ENCODE data around the gene OPTC. TPM values are rescaled to one million over a fixed set of nuclear protein-coding genes. Genes with fewer than 3 reads are reported as not detected.

Gene OPTC
- total and polyA plus RNA-seq, 2 of the 8 experiments (the other 6 are each of a cell fraction or from before 2014, with no cell fraction given), result 1.1 to 4.0 TPM

DNA sequence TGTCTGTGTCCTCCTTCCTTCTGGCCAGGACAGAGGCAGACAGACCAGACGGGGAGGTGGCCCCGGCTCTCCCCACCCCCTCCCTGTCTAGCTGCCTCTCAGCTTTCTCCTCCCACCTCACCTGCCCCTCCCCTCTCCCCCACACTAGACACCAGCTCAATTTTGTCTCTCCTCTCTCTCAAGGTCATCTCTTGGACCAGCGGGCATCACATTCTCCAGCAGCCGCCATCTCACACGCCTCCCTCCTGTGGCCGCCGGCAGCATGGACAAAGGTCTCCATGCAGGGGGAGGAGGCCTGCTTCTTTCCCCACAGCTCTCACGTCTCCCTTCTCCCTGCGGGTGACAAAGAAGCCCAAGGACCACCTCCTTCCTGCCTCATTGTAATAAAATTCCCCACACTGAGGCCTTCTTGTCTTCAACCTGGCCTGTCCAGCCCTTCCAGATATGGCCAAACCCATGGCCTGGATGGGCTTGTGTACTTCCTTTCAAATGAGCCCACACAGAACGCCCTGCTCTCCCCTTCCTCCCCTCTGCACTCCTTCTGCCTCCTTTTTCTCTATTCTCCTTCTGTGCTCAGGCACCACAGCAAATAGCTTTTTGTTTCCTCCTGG, 14.6 kb downstream of the OPTC start:
- H3K4me2 ChIP-seq (ENCODE audit: insufficient read depth in 1 of 2, low read depth in 2 of 2, low read length in 2 of 2), result peak overlapping the region in 1 of 2 experiments; percentile 21; a peak in 2 of 4 replicates
- no peak overlapping the region for H3K56ac ChIP-seq (replicated peaks; ENCODE audit: insufficient read length, low read depth, low read length)
- FAIRE-seq (no peak), DNase-seq (ENCODE audit: low read depth in 1 of 2, low spot score in 2 of 2) (no peak)
- H3K4me1 ChIP-seq (replicated peaks in 1 of 4; ENCODE audit: control insufficient read depth in 3 of 4, insufficient read depth in 4 of 4, low read length in 3 of 4), result peaks cover 5 to 28% (median 20%) of the 10 kb centered on the region in 4 experiments
- no peak overlapping the region for H3K27ac ChIP-seq (ENCODE audit: low read depth, low read length)
- no peaks in the 10 kb centered on the region for H3K79me1 ChIP-seq (ENCODE audit: low read depth, low read length)
- WGBS, 2 experiments (ENCODE audit: extremely low coverage in 1 of 2, insufficient coverage in 1 of 2, insufficient read length in 1 of 2, insufficient replicate concordance in 2 of 2, low coverage in 1 of 2, low lambda C conversion rate in 2 of 2, missing lambda C conversion rate in 1 of 2), result 52% methylated on average over 10 of the region's 10 CpGs; no CpG with 5 or more reads in 1 of the 2 experiments
- H3K23ac ChIP-seq (ENCODE audit: insufficient read length), result no peak overlapping the region
- H3K79me2 ChIP-seq (ENCODE audit: control insufficient read depth in 1 of 2, insufficient read depth in 2 of 2, low read length in 2 of 2), result no peaks in the 10 kb centered on the region
- H4K20me1 ChIP-seq (replicated peaks in 1 of 2; ENCODE audit: control insufficient read depth in 1 of 2, insufficient read depth in 2 of 2, low read length in 2 of 2), result no peaks in the 10 kb centered on the region
- peak overlapping the region; percentile 9 for H2BK120ac ChIP-seq (replicated peaks; ENCODE audit: low read depth, low read length)
- H3K36me3 ChIP-seq (ENCODE audit: control insufficient read depth in 2 of 4, insufficient read depth in 4 of 4, low read length in 3 of 4), result no peaks in the 10 kb centered on the region
- H3K18ac ChIP-seq (ENCODE audit: extremely low read depth, low read length), result peak overlapping the region; percentile 61; the same call in 1 of the 2 replicates
- no peaks in the 10 kb centered on the region for H3K9me3 ChIP-seq (ENCODE audit: insufficient read depth in 2 of 2, low read depth in 1 of 2, low read length in 1 of 2)
- no peaks in the 10 kb centered on the region for H3K23me2 ChIP-seq (ENCODE audit: low read depth, low read length)
- H2BK15ac ChIP-seq (ENCODE audit: low read length), result peak overlapping the region; percentile 92; the same call in 1 of the 2 replicates
- ChIA-PET POLR2A (ENCODE audit: partially characterized antibody) (interaction anchor here (1.4 kb wide), 1 partner anchor 47 kb away, joined by 4 read pairs; no protein-coding TSS in a partner anchor), CTCF (ENCODE audit: partially characterized antibody) (interaction anchor here (0.8 to 9.0 kb wide), 19 partner anchors 11 to 240 kb away, joined by 3 to 162 read pairs (median 8); partner anchors contain the start of gene OPTC)
- H2BK5ac ChIP-seq (ENCODE audit: low read depth, low read length), result peak overlapping the region; percentile 57; the same call in 1 of the 2 replicates
- H4K5ac ChIP-seq (ENCODE audit: insufficient read length, low read depth, low read length), result no peak overlapping the region
- H4K8ac ChIP-seq (ENCODE audit: extremely low read depth, insufficient read depth, low read length), result no peak overlapping the region
- H3K4ac ChIP-seq (replicated peaks; ENCODE audit: insufficient read length, low read depth, low read length), result no peak overlapping the region
- H3K9ac ChIP-seq (replicated peaks in 1 of 4; ENCODE audit: extremely low read depth in 1 of 4, low read depth in 3 of 4, low read length in 3 of 4), result no peak overlapping the region
- no peak overlapping the region for H2AK5ac ChIP-seq (ENCODE audit: low read depth, low read length)
- H2BK20ac ChIP-seq (ENCODE audit: low read length), result peak overlapping the region; percentile 80; the same call in 1 of the 2 replicates
- peaks cover 0 to 11% (median 9%) of the 10 kb centered on the region in 4 experiments; a peak in 4 of 7 replicates for H3K27me3 ChIP-seq (replicated peaks in 1 of 4; ENCODE audit: control insufficient read depth in 3 of 4, extremely low read depth in 1 of 4, insufficient read depth in 3 of 4, low read length in 3 of 4)
- peak overlapping the region; percentile 22 for H4K91ac ChIP-seq (replicated peaks; ENCODE audit: insufficient read length, low read length)
- H3K14ac ChIP-seq (ENCODE audit: insufficient read length), result no peak overlapping the region
- H2AFZ ChIP-seq (ENCODE audit: low read length), result 0 out of 2 replicates have a peak overlapping the region, but pooled peaks have one; percentile 11
- no peak overlapping the region for H3K4me3 ChIP-seq (ENCODE audit: extremely low read depth in 1 of 4, insufficient read depth in 2 of 4, low read depth in 3 of 4, low read length in 4 of 4)
- H2BK12ac ChIP-seq (ENCODE audit: low read depth, low read length), result peak overlapping the region; percentile 97; the same call in 1 of the 2 replicates
- no peak for TF ChIP-seq TEAD4 (IDR thresholded peaks at IDR 0.05; ENCODE audit: low read depth, low read length)
- no peak for TF ChIP-seq KDM1A (IDR thresholded peaks at IDR 0.05; ENCODE audit: borderline replicate concordance, low read length)
- no peak for TF ChIP-seq JUN (IDR thresholded peaks at IDR 0.05; ENCODE audit: low read depth, low read length)
- TF ChIP-seq EGR1 (IDR thresholded peaks at IDR 0.05; ENCODE audit: borderline replicate concordance, low read depth, low read length), result no peak
- no peak for TF ChIP-seq JUND (IDR thresholded peaks at IDR 0.05; ENCODE audit: low read length)
- TF ChIP-seq, protein P1, sequence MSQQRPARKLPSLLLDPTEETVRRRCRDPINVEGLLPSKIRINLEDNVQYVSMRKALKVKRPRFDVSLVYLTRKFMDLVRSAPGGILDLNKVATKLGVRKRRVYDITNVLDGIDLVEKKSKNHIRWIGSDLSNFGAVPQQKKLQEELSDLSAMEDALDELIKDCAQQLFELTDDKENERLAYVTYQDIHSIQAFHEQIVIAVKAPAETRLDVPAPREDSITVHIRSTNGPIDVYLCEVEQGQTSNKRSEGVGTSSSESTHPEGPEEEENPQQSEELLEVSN (IDR thresholded peaks at IDR 0.05), result no peak
- no peak for TF ChIP-seq CREB1 (IDR thresholded peaks at IDR 0.05)
- TF ChIP-seq SIX5 (IDR thresholded peaks at IDR 0.05; ENCODE audit: low read depth, low read length), result no peak
- TF ChIP-seq SP1 (IDR thresholded peaks at IDR 0.05; ENCODE audit: low read depth, low read length), result no peak
- no peak for TF ChIP-seq KDM5A (IDR thresholded peaks at IDR 0.05; ENCODE audit: low read length)
